H1 (cell line): ENCODE measurements around the gene EHBP1.

Experiments used
- ATF2 ChIP-seq: IDR thresholded peaks from 2 replicates; pipeline ENCODE4 v1.6.1; 2012; ENCODE audit warnings: low read length, inconsistent platforms
- BRCA1 ChIP-seq: IDR thresholded peaks from 2 replicates; pipeline ENCODE4 v1.6.1; 2012; ENCODE audit warnings: low read depth, low read length, improper control_type of control experiment
- CREB1 ChIP-seq: IDR thresholded peaks from 2 replicates; pipeline ENCODE4 v1.6.1; 2012; ENCODE audit warnings: inconsistent platforms
- CTCF ChIP-seq, 3 experiments: IDR thresholded peaks; 1 replicate in 2 of 3; 2 replicates in 1 of 3; pipeline versions ENCODE4 v1.5.1 to v1.6.1; 2011; ENCODE audit warnings: low read length in 3 of 3, mild to moderate bottlenecking in 3 of 3, inconsistent platforms in 2 of 3, low read depth in 1 of 3, moderate library complexity in 1 of 3; ENCODE audit not compliant: insufficient read depth in 1 of 3; ENCODE audit errors: control extremely low read depth in 1 of 3
- GTF2F1 ChIP-seq: IDR thresholded peaks from 2 replicates; pipeline ENCODE4 v1.6.1; 2012; ENCODE audit warnings: low read depth, low read length, improper control_type of control experiment, borderline replicate concordance
- JUN ChIP-seq: IDR thresholded peaks from 2 replicates; pipeline ENCODE4 v1.6.1; 2011; ENCODE audit warnings: low read depth, mild to moderate bottlenecking, improper control_type of control experiment, low read length
- POLR2A ChIP-seq, 2 experiments: IDR thresholded peaks; 1 replicate in 1 of 2; 2 replicates in 1 of 2; pipeline ENCODE4 v1.6.1; 2011; ENCODE audit warnings: low read depth in 2 of 2, low read length in 2 of 2, mild to moderate bottlenecking in 2 of 2; ENCODE audit errors: control extremely low read depth in 1 of 2
- POLR2AphosphoS5 ChIP-seq: IDR thresholded peaks from 2 replicates; pipeline ENCODE4 v1.6.1; 2011; ENCODE audit warnings: low read depth, low read length
- SIX5 ChIP-seq: IDR thresholded peaks from 2 replicates; pipeline ENCODE4 v1.6.1; 2011; ENCODE audit warnings: mild to moderate bottlenecking, low read depth, low read length
- SP1 ChIP-seq: IDR thresholded peaks from 2 replicates; pipeline ENCODE4 v1.6.1; 2011; ENCODE audit warnings: low read depth, low read length

- TF ChIP-seq BRCA1: no peak
- TF ChIP-seq CTCF (IDR thresholded peaks at IDR 0.05; ENCODE audit: control extremely low read depth in 1 of 3, insufficient read depth in 1 of 3, low read depth in 1 of 3, low read length in 3 of 3): no peak
- TF ChIP-seq ATF2: no peak
- TF ChIP-seq POLR2A (IDR thresholded peaks at IDR 0.05; ENCODE audit: control extremely low read depth in 1 of 2, low read depth in 2 of 2, low read length in 2 of 2): no peak
- no peak for TF ChIP-seq SP1
- TF ChIP-seq POLR2AphosphoS5: no peak
- TF ChIP-seq CREB1: no peak
- no peak for TF ChIP-seq SIX5
- no peak for TF ChIP-seq JUN
- no peak for TF ChIP-seq GTF2F1
Observed at GRCh38 chr2:62744603-62745002, 39.1 kb downstream of the EHBP1 start.
